Nephron progenitor cell (in vitro differentiated cells): ENCODE measurements around the gene KDM3A.

Source experiments
- DNase-seq: peaks from one replicate; pipeline ENCODE4 v3.0.0; 2021
- H3K27ac Mint-ChIP-seq: 2 replicates; pipeline ENCODE4 v1.8.0; 2021; ENCODE audit warnings: mild to moderate bottlenecking, moderate library complexity, mixed read lengths
- H3K27me3 Mint-ChIP-seq: 2 replicates; pipeline ENCODE4 v1.8.0; 2021; ENCODE audit warnings: mild to moderate bottlenecking, low read depth, mixed read lengths; ENCODE audit not compliant: poor library complexity
- H3K36me3 Mint-ChIP-seq: 2 replicates; pipeline ENCODE4 v1.8.0; 2021; ENCODE audit warnings: low read depth, mixed read lengths
- H3K4me1 Mint-ChIP-seq: 2 replicates; pipeline ENCODE4 v1.8.0; 2021; ENCODE audit warnings: mixed read lengths
- H3K4me3 Mint-ChIP-seq: 2 replicates; pipeline ENCODE4 v1.8.0; 2021; ENCODE audit warnings: mild to moderate bottlenecking, moderate library complexity, mixed read lengths
- H3K9me3 Mint-ChIP-seq: 2 replicates; pipeline ENCODE4 v1.8.0; 2021; ENCODE audit warnings: mild to moderate bottlenecking, moderate library complexity, mixed read lengths
- CTCF ChIP-seq: fragments of 200-600 bp; sonication (generic); IDR thresholded peaks from 2 replicates; pipeline ENCODE4 v1.5.0; 2021; ENCODE audit warnings: antibody characterized with exemption

Gene KDM3A

GRCh38 chr2:86500325-86501083 is 59.3 kb downstream of the KDM3A start:
- Mint-ChIP-seq H3K4me1 (no peaks in the 10 kb centered on the region), H3K4me3 (no peak overlapping the region), H3K36me3 (peaks cover 97% of the 10 kb centered on the region), H3K27ac (no peak overlapping the region), H3K9me3 (peaks cover 44% of the 10 kb centered on the region), H3K27me3 (peaks cover 5% of the 10 kb centered on the region)
- no peak for TF ChIP-seq CTCF
- DNase-seq, result no peak

GRCh38 chr2:86507600-86507999 is 66.4 kb downstream of the KDM3A start:
- no peak for TF ChIP-seq CTCF
- no peaks in the 10 kb centered on the region for H3K4me1 Mint-ChIP-seq
- peaks cover 54% of the 10 kb centered on the region for H3K36me3 Mint-ChIP-seq
- H3K4me3 Mint-ChIP-seq, result no peak overlapping the region
- H3K27me3 Mint-ChIP-seq, result no peaks in the 10 kb centered on the region
- no peak for DNase-seq
- no peak overlapping the region for H3K27ac Mint-ChIP-seq
- no peaks in the 10 kb centered on the region for H3K9me3 Mint-ChIP-seq

- Mint-ChIP-seq H3K27me3 (no peaks in the 10 kb centered on the region), H3K36me3 (peaks cover 28% of the 10 kb centered on the region), H3K27ac (no peak overlapping the region), H3K4me3 (no peak overlapping the region), H3K9me3 (no peaks in the 10 kb centered on the region), H3K4me1 (no peaks in the 10 kb centered on the region)
- DNase-seq, result no peak
- TF ChIP-seq CTCF, result no peak
Measured at GRCh38 chr2:86510436-86510933, 69.3 kb downstream of the KDM3A start.

DNA sequence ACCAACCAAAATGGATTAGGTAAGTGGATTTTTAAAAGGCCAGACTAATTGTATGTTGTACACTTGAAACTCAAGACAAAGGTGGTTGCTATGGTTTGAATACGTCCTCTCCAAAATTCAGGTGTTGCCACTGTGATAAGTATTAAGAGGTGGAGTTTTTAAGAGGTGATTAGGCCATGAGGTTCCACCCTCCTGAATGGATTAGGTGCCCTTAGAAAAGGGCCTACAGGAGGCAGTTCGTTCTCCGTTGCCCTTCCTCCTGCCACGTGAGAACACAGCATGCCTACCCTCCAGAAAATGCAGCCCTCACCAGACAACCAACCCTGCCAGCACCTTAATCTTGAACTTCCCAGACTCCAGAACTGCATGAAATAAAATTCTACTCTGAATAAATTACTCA is 70.9 kb downstream of the KDM3A start:
- Mint-ChIP-seq H3K27me3 (no peaks in the 10 kb centered on the region), H3K27ac (no peak overlapping the region), H3K36me3 (peaks cover 28% of the 10 kb centered on the region), H3K4me3 (no peak overlapping the region), H3K9me3 (no peaks in the 10 kb centered on the region), H3K4me1 (no peaks in the 10 kb centered on the region)
- TF ChIP-seq CTCF, result no peak
- DNase-seq, result no peak

GRCh38 chr2:86512892-86513291 is 71.7 kb downstream of the KDM3A start:
- no peak for DNase-seq
- Mint-ChIP-seq H3K4me3 (no peak overlapping the region), H3K27me3 (no peaks in the 10 kb centered on the region), H3K9me3 (no peaks in the 10 kb centered on the region), H3K36me3 (peaks cover 23% of the 10 kb centered on the region), H3K27ac (no peak overlapping the region), H3K4me1 (no peaks in the 10 kb centered on the region)
- TF ChIP-seq CTCF, result no peak
